GM12874 (cell line): ENCODE data around the gene FBXL19.

Source experiments
- TF ChIP-seq, protein P1 (sequence below): IDR thresholded peaks from 2 replicates; pipeline ENCODE4 v1.5.1; 2011; ENCODE audit warnings: low read depth, mild to moderate bottlenecking, control low read depth, low read length, moderate library complexity; ENCODE audit not compliant: insufficient read depth

Gene FBXL19

DNA sequence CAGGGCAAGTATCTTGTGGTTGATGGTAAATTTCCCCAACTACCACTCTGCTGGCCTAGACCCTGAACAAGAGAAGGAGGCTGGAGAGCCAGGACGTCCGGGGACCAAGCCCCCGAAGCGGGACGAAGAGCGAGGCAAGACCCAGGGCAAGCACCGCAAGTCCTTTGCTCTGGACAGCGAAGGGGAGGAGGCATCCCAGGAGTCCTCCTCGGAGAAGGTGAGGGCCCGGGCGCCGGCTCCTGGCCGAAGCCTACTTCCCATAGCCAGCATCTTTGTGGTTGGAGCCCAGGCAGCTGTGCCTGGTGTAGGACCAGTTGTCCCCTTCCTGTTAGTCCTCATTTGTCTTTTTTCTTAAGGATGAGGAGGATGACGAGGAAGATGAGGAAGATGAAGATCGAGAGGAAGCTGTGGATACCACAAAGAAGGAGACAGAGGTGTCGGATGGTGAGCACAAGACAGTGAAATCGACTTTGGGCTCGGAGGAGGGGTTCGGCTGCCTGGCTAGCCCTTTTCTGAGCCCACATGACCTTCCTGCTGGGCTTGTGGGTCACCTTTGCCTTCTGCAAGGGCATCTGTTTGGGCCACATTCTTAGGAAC lies 46.0 kb downstream of the FBXL19 start:
- TF ChIP-seq, protein P1, sequence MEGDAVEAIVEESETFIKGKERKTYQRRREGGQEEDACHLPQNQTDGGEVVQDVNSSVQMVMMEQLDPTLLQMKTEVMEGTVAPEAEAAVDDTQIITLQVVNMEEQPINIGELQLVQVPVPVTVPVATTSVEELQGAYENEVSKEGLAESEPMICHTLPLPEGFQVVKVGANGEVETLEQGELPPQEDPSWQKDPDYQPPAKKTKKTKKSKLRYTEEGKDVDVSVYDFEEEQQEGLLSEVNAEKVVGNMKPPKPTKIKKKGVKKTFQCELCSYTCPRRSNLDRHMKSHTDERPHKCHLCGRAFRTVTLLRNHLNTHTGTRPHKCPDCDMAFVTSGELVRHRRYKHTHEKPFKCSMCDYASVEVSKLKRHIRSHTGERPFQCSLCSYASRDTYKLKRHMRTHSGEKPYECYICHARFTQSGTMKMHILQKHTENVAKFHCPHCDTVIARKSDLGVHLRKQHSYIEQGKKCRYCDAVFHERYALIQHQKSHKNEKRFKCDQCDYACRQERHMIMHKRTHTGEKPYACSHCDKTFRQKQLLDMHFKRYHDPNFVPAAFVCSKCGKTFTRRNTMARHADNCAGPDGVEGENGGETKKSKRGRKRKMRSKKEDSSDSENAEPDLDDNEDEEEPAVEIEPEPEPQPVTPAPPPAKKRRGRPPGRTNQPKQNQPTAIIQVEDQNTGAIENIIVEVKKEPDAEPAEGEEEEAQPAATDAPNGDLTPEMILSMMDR = no peak

DNA sequence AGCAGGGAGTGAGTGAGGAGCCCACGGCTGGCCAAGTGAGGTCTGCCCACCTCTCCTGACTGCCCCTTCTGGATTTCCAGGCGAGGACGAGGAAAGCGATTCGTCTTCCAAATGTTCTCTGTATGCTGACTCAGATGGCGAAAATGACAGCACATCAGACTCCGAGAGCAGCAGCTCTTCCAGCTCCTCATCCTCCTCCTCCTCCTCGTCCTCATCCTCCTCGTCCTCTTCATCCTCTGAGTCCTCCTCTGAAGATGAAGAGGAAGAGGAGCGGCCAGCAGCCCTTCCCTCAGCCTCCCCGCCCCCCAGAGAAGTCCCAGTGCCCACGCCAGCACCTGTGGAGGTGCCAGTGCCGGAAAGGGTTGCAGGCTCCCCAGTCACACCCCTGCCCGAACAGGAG lies 47.9 kb downstream of the FBXL19 start:
- TF ChIP-seq, protein P1 = no peak

DNA sequence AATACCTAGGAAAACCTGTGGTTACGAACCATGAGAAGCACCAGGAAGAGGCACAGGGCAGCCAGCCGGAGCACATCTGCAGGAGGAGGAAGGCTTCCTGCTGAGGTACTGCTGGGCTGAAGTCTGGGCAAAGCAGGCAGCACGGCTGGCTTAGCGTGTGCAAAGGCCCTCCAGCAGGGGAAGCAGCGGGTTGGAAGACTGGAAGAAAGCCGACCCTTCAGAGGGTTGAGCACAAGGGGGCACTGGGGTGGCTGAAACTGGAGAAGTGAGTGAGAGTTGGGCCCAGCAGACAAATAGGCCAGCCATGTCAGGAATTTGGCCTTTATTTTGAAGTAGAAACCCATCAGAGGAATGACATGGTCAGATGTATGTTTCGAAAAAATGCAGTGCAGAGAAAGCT lies 49.5 kb downstream of the FBXL19 start:
- TF ChIP-seq, protein P1 = 0 out of 2 replicates have a peak, but pooled peaks have one; percentile 1

DNA sequence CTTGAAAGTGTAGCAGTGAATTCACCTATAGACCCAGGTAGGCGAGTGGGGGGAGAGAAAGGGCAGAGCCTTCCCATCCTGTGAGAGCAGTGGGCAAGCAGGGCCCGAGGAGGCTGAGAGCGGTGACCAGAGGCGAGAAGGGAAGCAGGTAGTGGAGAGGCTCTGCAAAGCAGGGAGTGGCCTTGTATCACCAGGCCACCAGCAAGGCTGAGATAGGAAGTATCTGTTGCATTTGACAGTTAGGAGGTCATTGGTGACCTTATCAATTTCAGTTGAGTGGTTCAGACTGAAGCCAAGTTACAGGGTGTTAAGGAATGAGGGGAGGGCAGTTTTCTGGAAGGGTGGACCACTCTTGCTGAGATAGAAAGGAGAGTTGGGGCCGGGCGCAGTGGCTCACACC lies 51.0 kb downstream of the FBXL19 start:
- TF ChIP-seq, protein P1 = no peak

DNA sequence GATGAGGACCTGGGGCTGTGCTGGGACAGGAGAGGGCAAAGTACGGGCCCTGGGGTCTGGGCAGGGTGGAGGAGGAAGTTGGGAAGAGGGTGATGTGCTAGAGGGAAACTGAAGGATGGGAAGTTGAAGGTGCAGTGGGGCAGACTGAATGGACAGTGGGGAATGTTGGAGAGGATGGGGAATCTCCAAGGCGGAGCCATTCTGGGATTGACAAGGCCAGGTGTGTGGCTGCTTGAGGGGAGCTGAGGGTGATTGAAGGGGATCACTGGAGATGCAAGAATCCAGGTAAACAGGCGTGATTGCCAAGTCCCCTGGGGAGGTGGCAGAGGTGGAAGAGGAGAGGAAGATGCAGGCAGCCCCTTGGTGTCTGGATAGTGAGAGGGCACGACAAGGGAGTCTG lies 53.1 kb downstream of the FBXL19 start:
- TF ChIP-seq, protein P1 = no peak

DNA sequence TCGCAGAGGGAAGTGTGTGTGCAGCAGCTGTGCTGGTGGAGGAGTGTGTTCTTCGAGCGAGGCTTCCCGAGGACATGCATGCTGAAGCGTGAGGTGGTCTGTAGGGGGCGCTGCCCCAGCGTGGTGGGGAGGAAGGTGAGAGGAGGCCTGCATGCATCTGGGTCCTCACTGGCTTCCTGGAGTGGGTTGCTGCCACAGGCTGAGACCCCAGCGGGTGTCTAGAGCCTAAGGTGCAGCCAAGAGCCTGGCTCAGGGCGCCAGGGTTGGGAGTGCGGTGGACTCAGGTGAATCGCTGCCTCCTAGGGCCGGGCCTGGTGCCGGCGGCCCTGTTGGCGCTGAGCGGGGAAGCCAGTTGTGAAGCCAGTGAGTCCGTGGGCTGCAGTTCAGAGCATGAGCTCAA lies 54.1 kb downstream of the FBXL19 start:
- TF ChIP-seq, protein P1 = peak; percentile 44

DNA sequence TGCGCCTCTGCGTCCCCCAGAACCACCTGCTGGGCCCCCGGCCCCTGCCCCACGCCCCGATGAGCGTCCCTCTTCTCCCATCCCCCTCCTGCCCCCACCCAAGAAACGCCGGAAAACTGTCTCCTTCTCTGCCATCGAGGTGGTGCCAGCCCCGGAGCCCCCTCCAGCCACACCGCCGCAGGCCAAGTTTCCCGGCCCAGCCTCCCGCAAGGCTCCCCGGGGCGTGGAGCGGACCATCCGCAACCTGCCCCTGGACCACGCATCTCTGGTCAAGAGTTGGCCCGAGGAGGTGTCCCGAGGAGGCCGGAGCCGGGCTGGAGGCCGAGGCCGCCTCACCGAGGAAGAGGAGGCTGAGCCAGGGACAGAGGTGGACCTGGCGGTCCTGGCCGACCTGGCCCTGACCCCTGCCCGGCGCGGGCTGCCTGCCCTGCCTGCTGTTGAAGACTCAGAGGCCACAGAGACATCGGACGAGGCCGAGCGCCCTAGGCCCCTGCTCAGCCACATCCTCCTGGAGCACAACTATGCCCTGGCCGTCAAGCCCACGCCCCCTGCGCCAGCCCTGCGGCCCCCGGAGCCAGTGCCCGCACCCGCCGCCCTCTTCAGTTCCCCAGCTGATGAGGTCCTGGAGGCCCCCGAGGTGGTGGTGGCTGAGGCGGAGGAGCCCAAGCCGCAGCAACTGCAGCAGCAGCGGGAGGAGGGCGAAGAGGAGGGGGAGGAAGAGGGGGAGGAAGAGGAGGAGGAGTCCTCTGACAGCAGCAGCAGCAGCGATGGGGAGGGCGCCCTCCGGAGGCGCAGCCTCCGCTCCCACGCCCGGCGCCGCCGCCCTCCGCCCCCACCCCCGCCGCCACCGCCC lies 56.0 kb downstream of the FBXL19 start:
- TF ChIP-seq, protein P1 = no peak
